Loucy (cell line): ENCODE data around the gene MACROD2.

Experiments used
- CTCF ChIP-seq: fragments of 200-600 bp; sonication (generic); conservative IDR thresholded peaks from 2 replicates; pipeline ENCODE4 v1.5.1; 2014; ENCODE audit warnings: mild to moderate bottlenecking, antibody characterized with exemption, low read length
- EZH2phosphoT487 ChIP-seq: fragments of 200-600 bp; IDR thresholded peaks from 2 replicates; pipeline ENCODE4 v1.6.1; 2018; ENCODE audit warnings: antibody characterized with exemption, mild to moderate bottlenecking, moderate library complexity, borderline replicate concordance

GRCh38 chr20:14989535-14990290, 994.4 kb downstream of the MACROD2 start:
- TF ChIP-seq CTCF (no peak), EZH2phosphoT487 (no peak)
